H1 (cell line): ENCODE measurements around the gene PLA2G4E.

ENCODE experiments used
- CEBPB ChIP-seq: IDR thresholded peaks from 2 replicates; pipeline ENCODE4 v1.6.1; 2012; ENCODE audit warnings: low read depth, low read length
- CHD1 ChIP-seq: IDR thresholded peaks from 2 replicates; pipeline ENCODE4 v1.6.1; 2012; ENCODE audit warnings: low read depth, low read length, improper control_type of control experiment
- EZH2 ChIP-seq: fragments of 200-600 bp; sonication (generic); IDR thresholded peaks from 2 replicates; pipeline ENCODE4 v1.7.1; 2012; ENCODE audit warnings: low read depth, mild to moderate bottlenecking, moderate library complexity, low read length, inconsistent platforms; ENCODE audit not compliant: severe bottlenecking
- GABPA ChIP-seq: IDR thresholded peaks from 2 replicates; pipeline ENCODE4 v1.6.1; 2011; ENCODE audit warnings: mild to moderate bottlenecking, low read length, moderate library complexity, borderline replicate concordance; ENCODE audit not compliant: insufficient read depth
- GTF2F1 ChIP-seq: IDR thresholded peaks from 2 replicates; pipeline ENCODE4 v1.6.1; 2012; ENCODE audit warnings: low read depth, low read length, improper control_type of control experiment, borderline replicate concordance
- HDAC6 ChIP-seq: IDR thresholded peaks from one replicate; pipeline ENCODE4 v1.7.1; 2012; ENCODE audit warnings: low read depth, mild to moderate bottlenecking, inconsistent platforms, low read length, moderate library complexity
- KDM1A ChIP-seq: fragments of 200-600, 300-600 bp; sonication (generic); IDR thresholded peaks from 2 replicates; pipeline ENCODE4 v1.7.1; 2016; ENCODE audit warnings: mild to moderate bottlenecking, low read length, borderline replicate concordance
- POLR2A ChIP-seq, 2 experiments: IDR thresholded peaks; 1 replicate in 1 of 2; 2 replicates in 1 of 2; pipeline ENCODE4 v1.6.1; 2011; ENCODE audit warnings: low read depth in 2 of 2, low read length in 2 of 2, mild to moderate bottlenecking in 2 of 2; ENCODE audit errors: control extremely low read depth in 1 of 2
- RXRA ChIP-seq: IDR thresholded peaks from 2 replicates; pipeline ENCODE4 v1.6.1; 2011; ENCODE audit warnings: low read depth, mild to moderate bottlenecking, low read length, moderate library complexity; ENCODE audit not compliant: insufficient read depth
- TAF1 ChIP-seq: IDR thresholded peaks from 2 replicates; pipeline ENCODE4 v1.6.1; 2011; ENCODE audit warnings: mild to moderate bottlenecking, low read depth, low read length
- YY1 ChIP-seq: IDR thresholded peaks from 2 replicates; pipeline ENCODE4 v1.6.1; 2011; ENCODE audit warnings: low read depth, mild to moderate bottlenecking, low read length
- ZNF274 ChIP-seq: IDR thresholded peaks from 2 replicates; pipeline ENCODE4 v1.7.0; 2012; ENCODE audit warnings: low read length, borderline replicate concordance; ENCODE audit errors: extremely low read depth
- TF ChIP-seq, protein P1 (sequence below), 3 experiments: IDR thresholded peaks; 1 replicate in 2 of 3; 2 replicates in 1 of 3; pipeline versions ENCODE4 v1.5.1 to v1.6.1; 2011; ENCODE audit warnings: low read length in 3 of 3, mild to moderate bottlenecking in 3 of 3, inconsistent platforms in 2 of 3, low read depth in 1 of 3, moderate library complexity in 1 of 3; ENCODE audit not compliant: insufficient read depth in 1 of 3; ENCODE audit errors: control extremely low read depth in 1 of 3
- TF ChIP-seq, protein P2 (sequence below): IDR thresholded peaks from 2 replicates; pipeline ENCODE4 v1.6.1; 2012; ENCODE audit warnings: low read length, inconsistent platforms

DNA sequence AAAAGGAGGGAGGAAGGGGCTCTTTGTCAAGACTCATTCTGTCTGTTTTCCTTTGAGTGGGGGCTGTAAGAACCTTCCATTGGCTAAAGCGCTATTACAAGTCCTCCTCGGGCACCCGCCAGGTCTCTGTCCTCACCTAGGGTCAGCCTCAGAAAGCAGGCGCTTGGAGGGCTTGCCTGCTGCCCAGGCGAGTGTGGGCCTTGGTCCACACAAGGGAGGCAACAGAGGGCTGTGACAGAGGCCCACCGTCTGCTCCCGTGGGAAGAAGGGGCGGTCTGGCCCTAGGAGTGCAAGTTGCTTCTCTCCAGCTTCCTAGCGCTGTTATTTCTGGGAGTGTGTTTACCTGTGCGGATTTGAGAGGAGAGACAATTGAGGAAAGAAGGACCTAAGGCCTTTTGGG is 24.5 kb downstream of the PLA2G4E start:
- TF ChIP-seq POLR2A (IDR thresholded peaks at IDR 0.05; ENCODE audit: control extremely low read depth in 1 of 2, low read depth in 2 of 2, low read length in 2 of 2) (no peak), TAF1 (no peak), GABPA (no peak), ZNF274 (no peak), KDM1A (no peak), GTF2F1 (no peak), CHD1 (no peak), CEBPB (no peak), RXRA (no peak), EZH2 (no peak), HDAC6 (no peak), YY1 (no peak)
- TF ChIP-seq, protein P1, sequence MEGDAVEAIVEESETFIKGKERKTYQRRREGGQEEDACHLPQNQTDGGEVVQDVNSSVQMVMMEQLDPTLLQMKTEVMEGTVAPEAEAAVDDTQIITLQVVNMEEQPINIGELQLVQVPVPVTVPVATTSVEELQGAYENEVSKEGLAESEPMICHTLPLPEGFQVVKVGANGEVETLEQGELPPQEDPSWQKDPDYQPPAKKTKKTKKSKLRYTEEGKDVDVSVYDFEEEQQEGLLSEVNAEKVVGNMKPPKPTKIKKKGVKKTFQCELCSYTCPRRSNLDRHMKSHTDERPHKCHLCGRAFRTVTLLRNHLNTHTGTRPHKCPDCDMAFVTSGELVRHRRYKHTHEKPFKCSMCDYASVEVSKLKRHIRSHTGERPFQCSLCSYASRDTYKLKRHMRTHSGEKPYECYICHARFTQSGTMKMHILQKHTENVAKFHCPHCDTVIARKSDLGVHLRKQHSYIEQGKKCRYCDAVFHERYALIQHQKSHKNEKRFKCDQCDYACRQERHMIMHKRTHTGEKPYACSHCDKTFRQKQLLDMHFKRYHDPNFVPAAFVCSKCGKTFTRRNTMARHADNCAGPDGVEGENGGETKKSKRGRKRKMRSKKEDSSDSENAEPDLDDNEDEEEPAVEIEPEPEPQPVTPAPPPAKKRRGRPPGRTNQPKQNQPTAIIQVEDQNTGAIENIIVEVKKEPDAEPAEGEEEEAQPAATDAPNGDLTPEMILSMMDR (IDR thresholded peaks at IDR 0.05; ENCODE audit: control extremely low read depth in 1 of 3, insufficient read depth in 1 of 3, low read depth in 1 of 3, low read length in 3 of 3), result no peak
- TF ChIP-seq, protein P2, sequence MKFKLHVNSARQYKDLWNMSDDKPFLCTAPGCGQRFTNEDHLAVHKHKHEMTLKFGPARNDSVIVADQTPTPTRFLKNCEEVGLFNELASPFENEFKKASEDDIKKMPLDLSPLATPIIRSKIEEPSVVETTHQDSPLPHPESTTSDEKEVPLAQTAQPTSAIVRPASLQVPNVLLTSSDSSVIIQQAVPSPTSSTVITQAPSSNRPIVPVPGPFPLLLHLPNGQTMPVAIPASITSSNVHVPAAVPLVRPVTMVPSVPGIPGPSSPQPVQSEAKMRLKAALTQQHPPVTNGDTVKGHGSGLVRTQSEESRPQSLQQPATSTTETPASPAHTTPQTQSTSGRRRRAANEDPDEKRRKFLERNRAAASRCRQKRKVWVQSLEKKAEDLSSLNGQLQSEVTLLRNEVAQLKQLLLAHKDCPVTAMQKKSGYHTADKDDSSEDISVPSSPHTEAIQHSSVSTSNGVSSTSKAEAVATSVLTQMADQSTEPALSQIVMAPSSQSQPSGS, result no peak
